Measurements from ENCODE around the gene MBD5. TPM values are rescaled to one million over a fixed set of nuclear protein-coding genes. Genes with fewer than 3 reads are reported as not detected.
A peak's percentile ranks its signal among the peaks of the same experiment; 100 is the strongest.

MBD5 gene
- total and polyA plus RNA-seq, 4 experiments from 2014 or later: 3.1 to 64.5 (median 33.9) TPM

- ChIA-PET CTCF (ENCODE audit: partially characterized antibody) (no interaction called here), POLR2A (ENCODE audit: partially characterized antibody) (interaction anchor here (0.7 kb wide), 1 partner anchor 24 kb away, joined by 4 read pairs; no protein-coding TSS in a partner anchor)
- Histone ChIP-seq H3K4me3 (ENCODE audit: low read length in 2 of 2) (no peak overlapping the region), H3K36me3 (ENCODE audit: insufficient read depth, low read length) (no peaks in the 10 kb centered on the region), H3K9me3 (ENCODE audit: control insufficient read depth in 1 of 2, low read length in 2 of 2) (no peaks in the 10 kb centered on the region), H3K27me3 (ENCODE audit: insufficient read depth, low read length) (no peaks in the 10 kb centered on the region), H3K4me1 (ENCODE audit: insufficient read depth, low read length) (no peaks in the 10 kb centered on the region), H3K27ac (ENCODE audit: low read depth, low read length) (no peak overlapping the region)
- H3K4me3 Mint-ChIP-seq: no peak overlapping the region
- intact Hi-C loops (cut with micrococcal nuclease): loop anchor here (1.0 kb wide), 1 partner anchor 8 kb away; no protein-coding TSS in a partner anchor
- H3K27me3 Mint-ChIP-seq: no peaks in the 10 kb centered on the region
- no peak for DNase-seq
- no peaks in the 10 kb centered on the region for H3K9me3 Mint-ChIP-seq
- peaks cover 0 to 4% (median under 1%) of the 10 kb centered on the region in 4 donors for H3K4me1 Mint-ChIP-seq
- peaks cover 0 to 4% of the 10 kb centered on the region in 2 donors for H3K36me3 Mint-ChIP-seq
- peak overlapping the region in 3 of 7 donors; percentile 3 to 87 (median 8) for H3K27ac Mint-ChIP-seq
Measured at GRCh38 chr2:148102641-148103040, 81.8 kb downstream of the MBD5 start.

DNA sequence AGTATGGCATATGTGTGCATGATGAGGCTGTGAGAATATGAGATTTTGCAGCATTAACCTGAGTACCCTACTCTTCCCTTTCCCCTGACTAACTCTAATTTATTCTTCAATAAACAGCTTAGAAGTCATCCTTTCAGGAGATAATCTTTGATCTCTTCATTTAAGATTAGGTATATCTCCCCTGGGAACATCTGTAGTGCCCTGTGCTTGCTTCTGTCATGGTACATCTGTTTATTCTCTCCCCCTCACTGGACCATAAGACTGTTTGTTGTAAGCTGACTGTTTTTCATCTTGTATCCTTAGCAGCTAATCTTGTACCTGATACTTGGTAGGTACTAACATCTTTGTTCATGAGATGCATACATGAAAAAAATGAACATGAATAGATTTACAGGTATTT is 83.1 kb downstream of the MBD5 start:
- H3K36me3 Mint-ChIP-seq: peaks cover 4 to 7% of the 10 kb centered on the region in 2 donors
- H3K4me3 ChIP-seq (ENCODE audit: low read length in 2 of 2): no peak overlapping the region
- no peaks in the 10 kb centered on the region for H3K27me3 ChIP-seq (ENCODE audit: insufficient read depth, low read length)
- H3K27me3 Mint-ChIP-seq: no peaks in the 10 kb centered on the region
- DNase-seq: no peak
- POLR2A ChIA-PET (ENCODE audit: partially characterized antibody): no interaction called here
- H3K9me3 ChIP-seq (ENCODE audit: control insufficient read depth in 1 of 2, low read length in 2 of 2): no peaks in the 10 kb centered on the region
- H3K27ac ChIP-seq (ENCODE audit: low read depth, low read length): no peak overlapping the region
- no peaks in the 10 kb centered on the region for H3K9me3 Mint-ChIP-seq
- CTCF ChIA-PET (ENCODE audit: partially characterized antibody): no interaction called here
- no peaks in the 10 kb centered on the region for H3K4me1 ChIP-seq (ENCODE audit: insufficient read depth, low read length)
- peaks cover 0 to 4% (median under 1%) of the 10 kb centered on the region in 4 donors for H3K4me1 Mint-ChIP-seq
- intact Hi-C loops (cut with micrococcal nuclease): no loop called here
- H3K27ac Mint-ChIP-seq: no peak overlapping the region
- H3K4me3 Mint-ChIP-seq: no peak overlapping the region
- H3K36me3 ChIP-seq (ENCODE audit: insufficient read depth, low read length): no peaks in the 10 kb centered on the region

DNA sequence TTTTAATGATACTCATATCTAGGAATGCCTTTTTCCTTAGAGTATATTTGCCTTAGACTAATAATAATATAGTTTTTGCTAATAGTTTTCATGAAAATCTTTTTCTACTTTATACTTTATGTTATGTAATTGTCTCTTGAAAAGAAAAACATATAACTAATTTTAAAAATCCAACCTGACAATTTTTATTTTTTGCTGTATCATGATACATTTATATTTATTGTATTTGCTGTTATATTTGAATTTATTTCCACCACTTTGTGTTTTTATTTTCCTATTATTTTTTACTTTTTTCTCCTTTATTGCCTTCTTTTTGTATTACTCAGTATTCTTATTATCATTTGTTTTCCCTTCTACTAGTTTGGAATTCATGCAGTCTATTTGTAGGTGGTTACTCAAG is 85.4 kb downstream of the MBD5 start:
- POLR2A ChIA-PET (ENCODE audit: partially characterized antibody): no interaction called here
- no peak overlapping the region for H3K27ac ChIP-seq (ENCODE audit: low read depth, low read length)
- Mint-ChIP-seq H3K9me3 (no peaks in the 10 kb centered on the region), H3K4me1 (peaks cover 11 to 12% (median 12%) of the 10 kb centered on the region in 4 donors), H3K4me3 (no peak overlapping the region), H3K27ac (no peak overlapping the region), H3K36me3 (peaks cover 4 to 7% of the 10 kb centered on the region in 2 donors), H3K27me3 (no peaks in the 10 kb centered on the region)
- intact Hi-C loops (cut with micrococcal nuclease): no loop called here
- no peaks in the 10 kb centered on the region for H3K27me3 ChIP-seq (ENCODE audit: insufficient read depth, low read length)
- H3K4me1 ChIP-seq (ENCODE audit: insufficient read depth, low read length): peaks cover 10% of the 10 kb centered on the region
- no peak overlapping the region for H3K4me3 ChIP-seq (ENCODE audit: low read length in 2 of 2)
- CTCF ChIA-PET (ENCODE audit: partially characterized antibody): no interaction called here
- H3K9me3 ChIP-seq (ENCODE audit: control insufficient read depth in 1 of 2, low read length in 2 of 2): no peaks in the 10 kb centered on the region
- no peaks in the 10 kb centered on the region for H3K36me3 ChIP-seq (ENCODE audit: insufficient read depth, low read length)
- DNase-seq: no peak

GRCh38 chr2:148108385-148108784 is 87.5 kb downstream of the MBD5 start:
- Histone ChIP-seq H3K36me3 (ENCODE audit: insufficient read depth, low read length) (no peaks in the 10 kb centered on the region), H3K27ac (ENCODE audit: low read depth, low read length) (no peak overlapping the region), H3K4me3 (ENCODE audit: low read length in 2 of 2) (no peak overlapping the region), H3K9me3 (ENCODE audit: control insufficient read depth in 1 of 2, low read length in 2 of 2) (no peaks in the 10 kb centered on the region), H3K4me1 (ENCODE audit: insufficient read depth, low read length) (peaks cover 10% of the 10 kb centered on the region), H3K27me3 (ENCODE audit: insufficient read depth, low read length) (no peaks in the 10 kb centered on the region)
- CTCF ChIA-PET (ENCODE audit: partially characterized antibody): no interaction called here
- Mint-ChIP-seq H3K9me3 (no peaks in the 10 kb centered on the region), H3K27me3 (no peaks in the 10 kb centered on the region), H3K27ac (no peak overlapping the region), H3K4me3 (no peak overlapping the region), H3K36me3 (peaks cover 4 to 7% of the 10 kb centered on the region in 2 donors), H3K4me1 (peaks cover 10 to 13% (median 10%) of the 10 kb centered on the region in 4 donors)
- POLR2A ChIA-PET (ENCODE audit: partially characterized antibody): interaction anchor here (0.6 kb wide), 1 partner anchor 264 kb away, joined by 5 read pairs; no protein-coding TSS in a partner anchor
- DNase-seq: no peak
- intact Hi-C loops (cut with micrococcal nuclease): no loop called here

- Histone ChIP-seq H3K4me1 (ENCODE audit: insufficient read depth, low read length) (peaks cover 10% of the 10 kb centered on the region), H3K27ac (ENCODE audit: low read depth, low read length) (no peak overlapping the region), H3K4me3 (ENCODE audit: low read length in 2 of 2) (no peak overlapping the region), H3K27me3 (ENCODE audit: insufficient read depth, low read length) (no peaks in the 10 kb centered on the region), H3K9me3 (ENCODE audit: control insufficient read depth in 1 of 2, low read length in 2 of 2) (no peaks in the 10 kb centered on the region), H3K36me3 (ENCODE audit: insufficient read depth, low read length) (no peaks in the 10 kb centered on the region)
- Mint-ChIP-seq H3K4me3 (peak overlapping the region in 2 of 8 donors; percentile 7 to 18), H3K9me3 (no peaks in the 10 kb centered on the region), H3K4me1 (peaks cover 9 to 13% (median 10%) of the 10 kb centered on the region in 4 donors), H3K27me3 (no peaks in the 10 kb centered on the region), H3K36me3 (peaks cover 4 to 7% of the 10 kb centered on the region in 2 donors), H3K27ac (peak overlapping the region in 5 of 7 donors; percentile 1 to 71 (median 39))
- no peak for DNase-seq
- CTCF ChIA-PET (ENCODE audit: partially characterized antibody): no interaction called here
- intact Hi-C loops (cut with micrococcal nuclease): no loop called here
- POLR2A ChIA-PET (ENCODE audit: partially characterized antibody): no interaction called here
Measured at GRCh38 chr2:148110184-148110583, 89.3 kb downstream of the MBD5 start.

DNA sequence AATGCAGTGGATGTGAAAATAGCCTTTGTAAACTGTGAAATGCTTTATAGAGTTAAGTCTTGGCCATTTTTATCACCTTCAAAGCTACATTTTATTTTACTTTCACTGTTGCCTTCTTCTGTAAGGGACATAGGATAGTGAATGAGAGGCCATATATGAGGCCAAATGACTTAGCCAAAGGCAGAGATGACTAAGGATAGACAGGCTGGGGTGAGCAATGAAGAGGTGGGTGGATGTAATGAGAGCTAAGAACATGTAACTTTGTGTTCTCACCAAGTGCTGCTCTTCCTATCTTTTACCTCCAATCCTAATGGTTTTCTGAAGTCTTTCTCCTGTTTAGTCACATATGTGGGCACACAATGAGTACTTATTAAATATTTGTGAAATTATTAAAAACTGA is 101.9 kb downstream of the MBD5 start:
- no peak overlapping the region for H3K4me3 ChIP-seq (ENCODE audit: low read length in 2 of 2)
- H3K36me3 ChIP-seq (ENCODE audit: insufficient read depth, low read length): no peaks in the 10 kb centered on the region
- H3K27ac ChIP-seq (ENCODE audit: low read depth, low read length): no peak overlapping the region
- Mint-ChIP-seq H3K9me3 (peaks cover 0 to 7% (median 3%) of the 10 kb centered on the region in 8 donors), H3K27me3 (no peaks in the 10 kb centered on the region), H3K4me1 (peaks cover 0 to 5% (median 0%) of the 10 kb centered on the region in 4 donors), H3K27ac (no peak overlapping the region), H3K36me3 (peaks cover 12 to 37% of the 10 kb centered on the region in 2 donors), H3K4me3 (no peak overlapping the region)
- DNase-seq: no peak
- intact Hi-C loops (cut with micrococcal nuclease): no loop called here
- ChIA-PET POLR2A (ENCODE audit: partially characterized antibody) (no interaction called here), CTCF (ENCODE audit: partially characterized antibody) (no interaction called here)
- H3K4me1 ChIP-seq (ENCODE audit: insufficient read depth, low read length): no peaks in the 10 kb centered on the region
- no peaks in the 10 kb centered on the region for H3K27me3 ChIP-seq (ENCODE audit: insufficient read depth, low read length)
- H3K9me3 ChIP-seq (ENCODE audit: control insufficient read depth in 1 of 2, low read length in 2 of 2): no peaks in the 10 kb centered on the region

- H3K27ac ChIP-seq (ENCODE audit: low read depth, low read length): no peak overlapping the region
- Mint-ChIP-seq H3K4me3 (no peak overlapping the region), H3K9me3 (peaks cover 0 to 5% (median 0%) of the 10 kb centered on the region in 8 donors), H3K4me1 (peaks cover 0 to 5% (median 0%) of the 10 kb centered on the region in 4 donors), H3K36me3 (peaks cover 7 to 24% of the 10 kb centered on the region in 2 donors), H3K27me3 (no peaks in the 10 kb centered on the region), H3K27ac (no peak overlapping the region)
- no peaks in the 10 kb centered on the region for H3K36me3 ChIP-seq (ENCODE audit: insufficient read depth, low read length)
- no peak overlapping the region for H3K4me3 ChIP-seq (ENCODE audit: low read length in 2 of 2)
- no peaks in the 10 kb centered on the region for H3K4me1 ChIP-seq (ENCODE audit: insufficient read depth, low read length)
- DNase-seq: no peak
- no peaks in the 10 kb centered on the region for H3K9me3 ChIP-seq (ENCODE audit: control insufficient read depth in 1 of 2, low read length in 2 of 2)
- intact Hi-C loops (cut with micrococcal nuclease): no loop called here
- no peaks in the 10 kb centered on the region for H3K27me3 ChIP-seq (ENCODE audit: insufficient read depth, low read length)
- POLR2A ChIA-PET (ENCODE audit: partially characterized antibody): no interaction called here
- CTCF ChIA-PET (ENCODE audit: partially characterized antibody): no interaction called here
Measured at GRCh38 chr2:148124271-148124670, 103.4 kb downstream of the MBD5 start.
